Hindlimb muscle (tissue), 1 donor: ENCODE data around the gene NIBAN1. TPM values are rescaled to one million over a fixed set of nuclear protein-coding genes. Genes with fewer than 3 reads are reported as not detected.
A peak's percentile ranks its signal among the peaks of the same experiment; 100 is the strongest.
"Not testable (repeated sequence)": the region's sequence is repeated elsewhere in the genome, so short reads cannot be mapped to it uniquely, and the experiment has no call there.

Experiments
- DNase-seq: peaks from one replicate; pipeline ENCODE4 v3.0.0-alpha.2; 2013
- polyA plus RNA-seq: library from polyadenylated mRNA; unstranded; fragments of 120-200 nt; gene quantifications from one replicate; pipeline ENCODE4 v1.2.1, GENCODE V29; 2013; ENCODE audit not compliant: insufficient read length

The NIBAN1 gene, protein sequence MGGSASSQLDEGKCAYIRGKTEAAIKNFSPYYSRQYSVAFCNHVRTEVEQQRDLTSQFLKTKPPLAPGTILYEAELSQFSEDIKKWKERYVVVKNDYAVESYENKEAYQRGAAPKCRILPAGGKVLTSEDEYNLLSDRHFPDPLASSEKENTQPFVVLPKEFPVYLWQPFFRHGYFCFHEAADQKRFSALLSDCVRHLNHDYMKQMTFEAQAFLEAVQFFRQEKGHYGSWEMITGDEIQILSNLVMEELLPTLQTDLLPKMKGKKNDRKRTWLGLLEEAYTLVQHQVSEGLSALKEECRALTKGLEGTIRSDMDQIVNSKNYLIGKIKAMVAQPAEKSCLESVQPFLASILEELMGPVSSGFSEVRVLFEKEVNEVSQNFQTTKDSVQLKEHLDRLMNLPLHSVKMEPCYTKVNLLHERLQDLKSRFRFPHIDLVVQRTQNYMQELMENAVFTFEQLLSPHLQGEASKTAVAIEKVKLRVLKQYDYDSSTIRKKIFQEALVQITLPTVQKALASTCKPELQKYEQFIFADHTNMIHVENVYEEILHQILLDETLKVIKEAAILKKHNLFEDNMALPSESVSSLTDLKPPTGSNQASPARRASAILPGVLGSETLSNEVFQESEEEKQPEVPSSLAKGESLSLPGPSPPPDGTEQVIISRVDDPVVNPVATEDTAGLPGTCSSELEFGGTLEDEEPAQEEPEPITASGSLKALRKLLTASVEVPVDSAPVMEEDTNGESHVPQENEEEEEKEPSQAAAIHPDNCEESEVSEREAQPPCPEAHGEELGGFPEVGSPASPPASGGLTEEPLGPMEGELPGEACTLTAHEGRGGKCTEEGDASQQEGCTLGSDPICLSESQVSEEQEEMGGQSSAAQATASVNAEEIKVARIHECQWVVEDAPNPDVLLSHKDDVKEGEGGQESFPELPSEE
- polyA plus RNA-seq = 39.7 TPM

DNA sequence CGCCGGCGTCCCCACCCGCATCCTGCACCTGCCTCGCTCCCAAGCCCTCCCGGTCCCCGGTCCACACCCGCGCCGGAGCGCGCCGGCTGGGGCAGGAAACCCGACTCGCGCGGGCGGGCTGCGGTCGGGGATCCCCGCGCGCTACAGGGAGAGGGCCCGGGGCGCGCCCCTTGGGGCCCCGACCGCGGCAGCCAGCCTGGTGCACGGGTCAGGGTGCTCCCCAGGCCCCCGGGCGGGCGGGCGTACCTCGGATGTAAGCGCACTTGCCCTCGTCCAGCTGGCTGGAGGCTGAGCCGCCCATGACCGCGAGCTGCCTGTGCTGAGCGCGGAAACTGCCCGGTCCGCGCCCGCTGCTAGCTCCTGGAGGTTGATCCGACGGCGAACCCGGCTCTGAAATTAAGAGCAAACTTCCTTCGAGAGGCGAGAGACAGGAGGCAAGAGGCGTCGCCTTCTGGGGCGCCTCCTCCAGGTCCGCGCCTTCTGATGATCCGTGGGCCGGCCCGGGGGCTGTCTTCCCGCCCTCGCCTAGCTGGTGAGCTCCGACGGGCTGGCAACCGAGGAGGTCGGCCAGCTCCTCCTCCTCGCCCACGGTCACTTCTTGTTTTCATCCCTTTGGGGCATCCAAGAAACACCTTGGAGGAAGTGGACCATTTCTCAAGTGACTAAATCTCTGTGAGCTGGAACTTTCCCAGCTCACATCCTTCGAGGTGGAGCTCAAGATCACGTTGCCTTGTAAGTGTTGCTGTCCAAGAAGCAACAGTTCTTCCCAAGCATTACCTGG, at the start of gene NIBAN1:
NIBAN1 (minus strand) TSS at position 453 of the 781 bp plus-strand sequence; CDS start at position 301, 152 bp downstream.
- DNase-seq = peak; percentile 84

DNA sequence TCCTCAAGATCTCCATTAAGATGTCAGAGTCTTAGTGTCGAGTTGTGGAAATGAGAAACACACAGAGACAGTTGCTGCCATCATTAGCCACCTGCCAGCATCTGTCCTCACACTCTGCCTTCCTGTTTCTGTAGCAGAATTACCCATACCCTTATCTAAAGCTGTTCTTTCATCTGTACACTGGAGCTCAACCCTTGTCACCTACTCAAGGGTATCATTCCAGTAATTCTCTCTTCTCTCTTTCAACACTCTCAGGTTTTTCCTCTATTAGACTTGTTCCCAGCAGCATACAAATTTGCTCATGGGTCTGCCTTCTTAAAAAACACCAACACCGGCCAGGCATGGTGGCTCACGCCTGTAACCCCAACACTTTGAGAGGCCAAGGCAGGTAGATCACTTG, 43.7 kb upstream of the NIBAN1 start:
- no peak for DNase-seq

DNA sequence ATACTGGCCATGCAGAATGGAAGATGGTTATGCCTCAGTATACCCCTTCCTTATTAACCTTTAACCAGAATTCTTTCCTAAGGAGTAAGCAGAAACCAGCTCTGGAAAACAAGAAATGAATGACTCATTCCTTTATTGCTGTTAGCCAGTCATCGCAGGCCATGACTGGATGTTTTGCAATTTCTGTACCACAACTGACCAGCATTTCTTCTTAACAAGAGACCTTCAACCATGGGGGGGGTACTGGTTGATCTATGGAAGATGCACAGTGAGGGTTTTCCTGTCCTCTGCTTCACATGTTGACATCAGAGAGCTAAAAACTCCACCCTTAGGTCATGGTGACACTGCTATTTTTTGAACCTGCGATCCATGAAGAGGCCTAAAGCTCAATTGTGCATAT, 43.0 kb upstream of the NIBAN1 start:
- no peak for DNase-seq

DNA sequence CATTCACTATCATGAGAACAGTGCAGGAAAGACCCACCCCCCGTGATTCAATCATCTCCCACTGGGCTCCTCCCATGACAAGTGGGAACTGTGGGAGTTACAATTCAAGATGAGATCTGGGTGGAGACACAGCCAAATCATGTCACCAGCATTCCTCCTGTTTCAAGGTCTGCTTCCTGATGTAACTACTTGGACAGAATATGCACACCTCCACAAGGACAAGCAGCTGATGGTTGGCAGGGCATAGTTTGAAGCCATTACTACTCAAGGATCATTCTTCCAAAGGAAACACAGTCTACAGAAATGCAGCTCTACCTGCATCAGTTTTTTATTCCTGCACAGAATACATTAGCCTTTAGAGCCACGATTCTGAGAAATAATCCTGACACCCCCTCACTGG, 42.6 kb upstream of the NIBAN1 start:
- DNase-seq = no peak

DNA sequence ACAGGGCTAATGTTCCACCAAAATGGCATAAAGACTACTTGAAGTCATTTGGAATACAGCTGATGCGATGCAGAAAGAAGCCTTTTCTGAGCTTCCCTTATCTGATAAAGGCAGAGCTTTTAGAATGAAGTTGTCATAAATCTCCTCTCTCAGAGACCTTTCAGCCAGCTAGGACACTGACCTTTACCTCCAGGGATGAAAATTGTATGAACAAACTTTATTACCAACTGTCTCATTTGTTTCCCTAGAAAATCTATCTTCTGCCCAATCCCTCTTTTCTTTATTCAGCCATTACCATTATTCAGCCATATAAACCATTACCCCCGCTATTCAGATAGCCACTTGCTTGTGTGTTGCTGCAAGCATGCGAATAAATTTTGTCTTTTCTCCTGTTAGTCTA, 41.3 kb upstream of the NIBAN1 start:
- no peak for DNase-seq

DNA sequence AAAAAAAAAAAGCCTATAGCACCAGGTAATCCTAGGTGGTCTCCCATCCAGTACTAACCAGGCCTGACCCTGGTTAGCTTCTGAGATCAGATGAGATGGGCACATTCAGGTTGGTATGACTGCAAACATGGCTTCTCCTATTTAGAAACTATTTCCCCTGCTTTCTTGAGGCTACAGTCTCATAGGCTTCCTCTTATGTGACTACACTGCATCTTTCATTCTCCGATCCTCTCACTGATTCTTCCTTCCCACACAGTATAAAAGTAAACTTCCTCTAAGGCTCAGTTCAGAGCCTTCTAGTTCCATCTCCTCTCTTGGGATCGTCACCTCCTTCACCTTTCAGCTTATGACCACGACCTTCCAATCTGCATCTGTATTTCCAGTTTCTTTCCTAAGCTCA, 40.6 kb upstream of the NIBAN1 start:
- no peak for DNase-seq

DNA sequence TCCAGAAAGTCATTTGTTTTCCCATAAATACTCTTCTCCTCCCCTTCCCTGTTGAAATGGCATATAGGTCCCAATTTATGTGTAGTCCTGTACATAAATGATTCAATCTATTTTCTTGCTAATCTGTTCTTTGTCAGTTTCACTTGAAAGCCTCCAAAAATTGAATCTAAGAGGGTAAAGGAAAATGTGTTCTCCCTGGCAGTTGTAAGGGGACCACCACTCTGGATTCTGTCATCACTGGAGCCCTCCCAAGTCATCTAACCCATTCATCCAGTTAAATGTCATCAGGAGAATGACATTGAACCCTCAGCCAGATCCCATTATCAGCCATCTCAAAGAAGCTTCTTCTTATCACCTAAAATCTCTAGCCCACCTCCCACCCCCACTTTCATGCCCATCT, 36.1 kb upstream of the NIBAN1 start:
- no peak for DNase-seq

DNA sequence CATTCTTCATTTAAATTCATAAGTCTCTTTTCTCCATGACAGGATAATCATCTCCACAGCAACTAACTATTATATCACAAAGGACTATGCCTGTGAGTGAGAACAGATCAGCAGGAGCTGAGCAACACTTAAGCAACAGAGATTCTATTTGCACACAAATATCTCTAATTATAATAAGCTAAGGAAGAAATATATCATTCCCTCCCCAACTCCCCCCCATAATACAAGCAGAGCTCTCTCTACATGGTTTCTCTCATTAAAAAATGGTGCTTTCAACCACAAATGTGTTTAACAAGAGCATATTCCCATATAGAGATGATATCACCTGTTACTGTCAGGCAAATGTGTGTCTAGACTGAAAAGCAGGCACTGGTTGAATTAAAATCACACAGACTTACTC, 34.5 kb upstream of the NIBAN1 start:
- no peak for DNase-seq

DNA sequence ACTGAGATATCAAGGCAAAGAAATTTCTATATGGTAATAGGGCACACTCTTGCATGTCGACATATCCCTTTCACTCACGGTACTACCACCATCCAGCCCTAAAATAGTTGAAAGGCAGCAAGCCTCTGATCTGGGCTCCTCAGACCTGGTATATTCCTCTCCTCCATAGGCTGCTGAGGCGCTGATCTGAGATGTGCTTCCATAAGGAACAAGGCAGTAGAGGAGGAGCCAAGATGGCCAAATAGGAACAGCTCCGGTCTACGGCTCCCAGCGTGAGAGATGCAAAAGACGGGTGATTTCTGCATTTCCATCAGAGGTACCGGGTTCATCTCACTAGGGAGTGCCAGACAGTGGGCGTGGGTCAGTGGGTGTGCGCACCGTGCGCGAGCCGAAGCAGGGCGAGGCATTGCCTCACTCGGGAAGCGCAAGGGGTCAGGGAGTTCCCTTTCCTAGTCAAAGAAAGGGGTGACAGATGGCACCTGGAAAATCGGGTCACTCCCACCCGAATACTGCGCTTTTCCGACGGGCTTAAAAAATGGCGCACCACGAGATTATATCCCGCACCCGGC, 27.1 kb upstream of the NIBAN1 start:
- not testable (repeated sequence) for DNase-seq

DNA sequence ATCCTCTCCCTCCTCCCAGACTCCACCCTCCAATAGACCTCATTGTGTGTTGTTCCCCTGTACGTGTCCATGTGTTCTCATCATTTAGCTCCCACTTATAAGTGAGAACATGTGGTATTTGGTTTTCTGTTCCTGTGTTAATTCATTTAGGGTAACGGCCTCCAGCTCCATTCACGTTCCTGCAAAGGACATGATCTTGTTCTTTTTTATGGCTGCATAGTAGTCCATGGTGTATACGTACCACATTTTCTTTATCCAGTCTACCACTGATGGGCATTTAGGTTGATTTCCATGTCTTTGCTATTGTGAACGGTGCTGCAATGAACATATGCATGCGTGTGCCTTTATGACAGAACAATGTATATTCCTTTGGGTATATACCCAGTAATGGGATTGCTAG, 25.7 kb upstream of the NIBAN1 start:
- DNase-seq = not testable (repeated sequence)

DNA sequence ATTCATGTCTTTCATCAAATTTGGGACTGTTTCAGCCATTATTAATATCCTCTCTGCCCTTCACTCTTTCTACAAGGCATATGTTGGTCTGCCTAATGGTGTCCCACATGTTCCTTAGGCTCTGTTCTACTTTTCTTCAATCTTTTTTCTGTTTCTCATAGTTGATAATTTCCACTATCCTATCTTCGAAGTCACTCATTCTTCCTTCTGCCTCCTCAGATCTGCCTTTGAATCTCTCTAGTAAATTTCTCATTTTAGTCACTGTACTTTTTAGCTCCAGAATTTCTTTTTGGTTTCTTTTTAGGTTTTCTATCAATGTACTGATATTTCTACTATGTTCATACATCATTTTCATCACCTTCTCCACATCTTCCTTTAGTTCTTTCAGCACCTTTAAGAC, 20.0 kb upstream of the NIBAN1 start:
- DNase-seq = no peak

DNA sequence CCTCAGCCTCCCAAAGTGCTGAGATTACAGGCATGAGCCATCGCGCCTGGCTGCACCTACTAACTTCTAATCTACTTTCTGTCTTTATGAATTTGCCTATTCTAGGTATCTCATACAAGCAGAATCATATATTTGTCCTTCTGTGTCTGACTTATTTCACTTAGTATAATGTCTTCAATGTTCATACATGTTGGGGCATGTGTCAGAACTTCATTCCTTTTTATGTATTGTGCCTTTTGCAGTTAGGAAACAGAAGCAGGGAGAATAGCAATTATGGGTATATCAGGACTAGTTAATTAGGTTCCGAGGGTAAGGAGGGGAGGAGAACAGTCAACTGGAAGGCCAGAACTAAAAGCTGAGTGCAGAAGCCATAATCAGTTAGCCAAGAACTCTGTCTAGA, 18.0 kb upstream of the NIBAN1 start:
- DNase-seq = no peak

DNA sequence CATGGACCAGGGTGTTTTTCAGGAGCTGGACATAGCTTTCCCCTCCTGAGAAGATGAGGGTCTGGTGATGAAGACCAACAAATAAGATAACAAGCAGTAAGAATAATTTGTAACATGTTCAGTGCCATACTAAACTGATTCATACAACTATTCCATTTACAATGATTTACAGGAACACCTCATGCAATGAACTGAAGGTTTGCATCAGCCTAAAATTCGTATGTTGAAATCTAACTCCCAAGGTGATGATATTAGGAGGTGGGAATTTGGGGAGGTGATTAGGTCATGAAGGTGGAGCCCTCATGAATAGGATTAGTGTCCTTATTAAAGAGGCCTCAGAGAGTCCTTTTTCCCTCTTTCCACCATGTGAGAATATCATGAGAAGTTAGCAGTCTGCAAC, 15.9 kb upstream of the NIBAN1 start:
- no peak for DNase-seq

DNA sequence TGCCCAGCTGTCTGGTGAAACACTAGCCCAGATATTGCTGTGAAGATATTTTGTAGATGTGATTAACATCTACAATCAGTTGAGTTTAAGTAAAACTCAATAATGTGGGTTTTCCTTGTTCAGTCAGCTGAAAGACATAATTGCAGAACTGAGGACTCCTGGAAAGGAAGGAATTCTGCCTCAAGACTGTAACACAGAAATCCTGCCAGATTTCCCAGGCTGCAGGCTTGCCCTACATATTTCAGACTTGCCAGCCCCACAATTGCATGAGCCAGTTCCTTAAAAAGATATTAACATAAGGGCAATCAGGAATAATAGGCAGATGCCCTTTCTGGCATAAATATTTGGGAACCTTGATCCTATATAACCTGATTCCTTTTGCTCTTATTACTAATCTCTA, 14.2 kb upstream of the NIBAN1 start:
- DNase-seq = no peak

DNA sequence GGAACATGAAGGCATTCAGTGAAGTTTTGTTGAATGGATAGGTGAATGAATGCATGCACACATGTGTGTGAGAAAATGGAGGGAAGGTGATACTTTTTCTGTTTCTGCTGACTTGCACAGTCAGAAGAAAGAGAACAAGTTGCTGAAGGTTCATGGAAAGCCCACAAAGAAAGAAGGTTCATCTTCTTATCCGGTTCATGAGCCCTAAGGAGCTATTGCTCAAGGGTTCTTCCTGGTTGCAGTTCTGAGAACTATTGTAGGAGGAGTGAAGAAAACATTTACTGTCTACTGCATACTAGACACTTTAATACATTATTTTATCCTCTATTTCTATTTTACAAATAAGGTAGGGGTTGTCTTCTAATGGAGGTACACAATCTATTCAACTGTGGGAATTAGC, 13.4 kb upstream of the NIBAN1 start:
- DNase-seq = no peak

DNA sequence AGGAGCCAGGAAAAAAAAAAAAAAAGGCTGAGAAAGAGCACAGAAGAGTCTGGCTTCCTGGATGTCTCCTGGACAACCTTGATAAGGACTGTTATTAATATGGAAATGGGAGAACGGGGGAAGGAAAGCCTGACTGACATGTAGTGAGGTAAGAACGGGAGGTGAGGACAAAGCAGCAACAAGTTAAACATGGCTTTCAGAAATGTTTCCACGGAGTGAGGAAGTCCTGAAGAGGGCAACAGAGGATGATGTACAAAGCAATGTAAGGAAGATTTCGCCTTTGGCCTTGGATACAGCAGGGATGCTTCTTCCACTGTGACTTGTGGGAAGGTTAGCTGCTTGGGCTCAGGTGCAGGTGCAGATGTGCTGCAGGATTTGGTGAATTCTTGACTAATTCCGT, 11.9 kb upstream of the NIBAN1 start:
- no peak for DNase-seq

DNA sequence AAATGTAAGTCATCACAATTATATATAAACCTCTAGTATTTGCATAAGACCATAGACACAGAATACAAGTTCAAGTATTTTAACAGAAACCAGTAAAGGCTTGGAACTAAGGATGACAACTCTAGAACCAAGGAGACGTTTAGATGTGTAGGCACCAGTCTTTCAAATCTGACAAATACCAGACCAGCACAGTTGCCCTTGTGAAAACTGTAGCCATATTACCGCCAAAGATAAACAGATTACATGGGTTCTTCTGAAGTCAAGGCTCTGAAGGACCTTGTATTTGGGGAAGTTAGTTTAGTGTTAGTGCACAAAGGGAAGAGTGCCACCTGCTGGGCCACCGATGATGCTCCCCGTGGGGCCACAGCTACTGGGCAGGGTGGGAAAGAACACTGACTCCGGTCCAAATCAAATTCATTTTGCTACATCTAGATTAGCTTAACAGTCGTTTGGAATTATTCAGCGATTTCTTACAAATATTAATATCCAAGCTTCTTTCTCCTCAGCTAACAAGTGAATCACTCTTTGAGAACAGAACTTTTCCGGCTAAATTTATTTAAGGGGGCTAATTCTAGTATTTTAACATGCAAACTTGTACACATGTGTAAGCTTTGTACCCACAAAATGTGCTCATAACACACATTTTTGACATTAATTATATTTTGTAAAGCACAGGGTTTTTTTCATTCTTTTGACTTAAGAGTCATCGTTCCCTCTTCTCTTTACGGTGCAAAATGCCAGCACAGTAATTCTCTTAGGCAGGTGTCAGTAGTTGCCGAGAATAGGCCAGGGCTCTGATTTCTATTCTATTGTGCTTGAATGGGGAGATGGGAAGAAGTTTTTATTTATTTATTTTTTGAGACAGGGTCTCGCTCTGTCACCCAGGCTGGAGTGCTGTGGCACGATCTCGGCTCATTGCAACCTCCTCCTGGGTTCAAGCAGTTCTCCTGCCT, 8.0 kb upstream of the NIBAN1 start:
- peak; percentile 71 for DNase-seq

DNA sequence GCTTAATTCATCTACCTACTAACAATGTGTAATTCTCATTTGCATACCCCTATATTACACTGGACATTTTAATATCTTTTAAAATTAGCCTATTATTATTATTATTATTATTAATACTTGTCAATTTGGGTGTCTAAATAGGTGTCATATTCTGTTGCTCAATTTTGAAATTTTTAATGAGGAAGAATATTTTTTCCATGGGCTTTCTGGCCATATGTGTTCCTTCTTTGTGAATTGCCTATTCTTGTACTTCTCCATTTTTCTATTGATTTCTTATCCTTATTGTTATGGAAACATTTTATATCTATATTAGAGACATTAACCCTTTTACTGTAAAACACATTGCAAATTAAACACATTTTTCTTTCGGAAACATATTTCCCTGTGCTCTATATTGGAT, 6.4 kb upstream of the NIBAN1 start:
- DNase-seq = no peak

DNA sequence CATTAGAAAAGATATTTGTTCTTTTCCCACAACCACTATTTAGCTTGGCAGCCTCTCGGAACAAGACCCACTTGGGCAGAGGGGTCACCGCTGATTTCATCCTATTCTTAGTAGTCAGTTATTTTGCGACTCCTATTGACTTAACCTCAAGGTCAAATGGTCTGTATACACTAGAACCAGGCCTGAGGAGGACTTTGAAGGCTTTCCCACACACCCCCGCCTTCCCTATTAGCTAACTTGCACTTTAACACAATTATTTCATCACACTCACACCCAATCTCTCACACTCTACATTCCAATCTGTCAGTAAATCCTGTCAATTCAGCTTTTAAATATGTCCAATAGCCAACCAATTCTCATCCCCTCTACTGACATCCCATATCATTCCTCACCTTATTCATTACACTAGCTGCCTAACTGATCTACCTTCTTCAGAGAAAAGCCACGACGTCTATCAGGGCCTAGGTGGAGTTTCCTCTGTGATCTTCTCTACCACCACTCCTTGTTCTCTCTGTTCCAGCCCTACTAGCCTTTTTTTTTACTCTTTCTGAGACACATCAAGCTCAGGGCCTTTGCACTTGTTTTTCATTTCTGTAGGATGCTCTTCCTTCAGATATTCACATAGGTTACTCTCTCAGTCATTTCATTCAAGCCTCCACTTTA, 1.0 kb upstream of the NIBAN1 start:
- no peak for DNase-seq

DNA sequence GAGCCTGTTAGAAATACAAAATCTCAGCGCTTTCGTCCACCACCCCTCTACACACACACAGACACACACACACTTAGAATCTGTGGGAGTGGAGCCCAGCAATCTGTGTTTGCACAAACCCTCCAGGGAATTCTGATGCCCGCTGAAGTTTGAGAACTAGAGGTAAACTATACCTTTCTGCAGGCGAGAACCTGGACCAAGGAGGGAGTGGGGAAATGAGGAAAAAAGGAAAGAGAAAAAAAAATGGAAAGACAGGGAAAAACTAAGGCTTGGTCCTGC, 468 bp upstream of the NIBAN1 start:
- no peak for DNase-seq
